ENCODE data around the gene ANAPC16. TPM values are rescaled to one million over a fixed set of nuclear protein-coding genes. Genes with fewer than 3 reads are reported as not detected.
A peak's percentile ranks its signal among the peaks of the same experiment; 100 is the strongest.

ANAPC16 gene
- total RNA-seq, 1 donor from 2014 or later, result 166 TPM

DNA sequence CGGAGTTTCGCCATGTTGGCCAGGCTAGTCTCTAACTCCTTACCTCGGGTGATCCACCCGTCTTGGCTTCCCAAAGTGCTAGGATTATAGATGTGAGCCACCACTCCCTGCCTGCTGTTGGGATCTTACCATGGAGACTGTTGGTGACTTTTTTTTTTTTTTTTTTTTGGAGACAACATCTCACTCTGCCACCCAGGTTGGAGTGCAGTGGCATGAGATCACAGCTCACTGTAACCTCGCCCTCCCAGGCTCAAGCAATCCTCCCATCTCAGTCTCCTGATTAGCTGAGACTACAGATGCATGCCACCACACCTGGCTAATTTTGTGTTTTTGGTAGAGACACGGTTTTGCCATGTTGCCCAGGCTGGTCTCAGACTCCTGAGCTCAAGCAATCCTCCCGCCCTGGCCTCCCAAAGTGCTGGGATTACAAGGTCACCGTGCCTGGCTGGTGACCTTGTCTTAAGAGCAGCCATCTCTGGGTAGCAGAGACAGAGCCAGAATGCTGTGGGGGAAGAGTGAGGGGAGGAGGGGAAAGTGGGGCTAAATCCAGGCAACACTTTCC lies 26.0 kb downstream of the ANAPC16 start:
- FAIRE-seq (no peak), DNase-seq (ENCODE audit: low read depth) (no peak)
- TF ChIP-seq, protein P1, sequence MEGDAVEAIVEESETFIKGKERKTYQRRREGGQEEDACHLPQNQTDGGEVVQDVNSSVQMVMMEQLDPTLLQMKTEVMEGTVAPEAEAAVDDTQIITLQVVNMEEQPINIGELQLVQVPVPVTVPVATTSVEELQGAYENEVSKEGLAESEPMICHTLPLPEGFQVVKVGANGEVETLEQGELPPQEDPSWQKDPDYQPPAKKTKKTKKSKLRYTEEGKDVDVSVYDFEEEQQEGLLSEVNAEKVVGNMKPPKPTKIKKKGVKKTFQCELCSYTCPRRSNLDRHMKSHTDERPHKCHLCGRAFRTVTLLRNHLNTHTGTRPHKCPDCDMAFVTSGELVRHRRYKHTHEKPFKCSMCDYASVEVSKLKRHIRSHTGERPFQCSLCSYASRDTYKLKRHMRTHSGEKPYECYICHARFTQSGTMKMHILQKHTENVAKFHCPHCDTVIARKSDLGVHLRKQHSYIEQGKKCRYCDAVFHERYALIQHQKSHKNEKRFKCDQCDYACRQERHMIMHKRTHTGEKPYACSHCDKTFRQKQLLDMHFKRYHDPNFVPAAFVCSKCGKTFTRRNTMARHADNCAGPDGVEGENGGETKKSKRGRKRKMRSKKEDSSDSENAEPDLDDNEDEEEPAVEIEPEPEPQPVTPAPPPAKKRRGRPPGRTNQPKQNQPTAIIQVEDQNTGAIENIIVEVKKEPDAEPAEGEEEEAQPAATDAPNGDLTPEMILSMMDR (IDR thresholded peaks at IDR 0.05; ENCODE audit: insufficient read depth, low read length, severe bottlenecking), result no peak
- Histone ChIP-seq H3K36me3 (ENCODE audit: control insufficient read depth, insufficient read depth, low read length) (no peaks in the 10 kb centered on the region), H3K27me3 (ENCODE audit: control insufficient read depth, insufficient read depth, low read length) (no peaks in the 10 kb centered on the region), H3K4me3 (ENCODE audit: low read depth, low read length) (no peak overlapping the region)

DNA sequence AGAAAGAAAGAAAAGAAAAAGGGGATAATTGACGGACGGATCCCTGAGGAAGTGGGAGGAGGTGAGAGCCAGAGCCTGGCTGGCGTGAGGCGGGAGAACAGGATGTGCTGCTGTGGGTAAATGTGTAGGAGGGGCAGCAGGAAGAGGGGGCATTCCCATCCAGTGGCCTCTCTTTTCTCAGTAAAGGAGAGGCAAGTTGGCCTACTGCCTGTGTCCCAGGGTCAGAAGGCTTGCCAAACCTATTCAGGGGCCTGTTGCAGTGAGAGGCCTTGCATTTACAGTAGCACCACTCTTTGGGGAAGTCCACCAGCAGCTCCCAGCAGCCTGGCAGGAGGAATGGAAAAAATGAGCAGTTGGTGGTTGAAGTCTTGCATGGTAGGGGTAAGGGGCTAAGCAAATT lies 26.9 kb downstream of the ANAPC16 start:
- FAIRE-seq, result no peak
- H3K27me3 ChIP-seq (ENCODE audit: control insufficient read depth, insufficient read depth, low read length), result no peaks in the 10 kb centered on the region
- H3K4me3 ChIP-seq (ENCODE audit: low read depth, low read length), result no peak overlapping the region
- DNase-seq (ENCODE audit: low read depth), result no peak
- no peaks in the 10 kb centered on the region for H3K36me3 ChIP-seq (ENCODE audit: control insufficient read depth, insufficient read depth, low read length)
- TF ChIP-seq, protein P1 (IDR thresholded peaks at IDR 0.05; ENCODE audit: insufficient read depth, low read length, severe bottlenecking), result no peak

DNA sequence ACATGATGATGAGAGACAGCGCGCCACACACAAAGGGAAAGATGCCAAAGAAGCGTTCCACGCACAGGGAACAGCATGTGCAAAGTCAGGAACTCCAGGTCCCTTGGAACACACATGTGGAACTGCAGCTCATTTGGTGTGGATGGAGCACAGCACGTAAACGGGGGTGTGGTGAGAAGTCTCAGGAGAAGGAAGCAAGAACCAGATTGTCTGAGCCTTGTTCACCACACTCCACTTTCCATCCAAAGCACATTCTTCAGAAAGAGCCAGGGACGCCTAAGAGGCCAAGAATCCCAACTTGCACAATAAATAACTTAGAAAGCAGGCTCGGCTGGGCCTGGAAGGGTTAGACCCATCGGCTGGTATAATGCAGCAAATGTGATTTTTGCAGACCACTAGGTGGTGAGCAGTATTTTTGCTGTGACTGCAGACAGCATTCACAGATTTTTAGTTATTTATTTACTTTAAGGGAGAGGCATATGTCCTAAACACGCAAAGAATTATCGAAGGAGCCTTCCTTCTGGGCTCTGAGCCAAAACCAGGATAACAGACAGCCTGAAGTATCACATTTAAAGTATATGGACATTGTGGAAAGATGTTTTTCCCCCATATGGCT lies 28.1 kb downstream of the ANAPC16 start:
- FAIRE-seq (no peak), DNase-seq (ENCODE audit: low read depth) (peak; percentile 61)
- Histone ChIP-seq H3K36me3 (ENCODE audit: control insufficient read depth, insufficient read depth, low read length) (no peaks in the 10 kb centered on the region), H3K4me3 (ENCODE audit: low read depth, low read length) (no peak overlapping the region), H3K27me3 (ENCODE audit: control insufficient read depth, insufficient read depth, low read length) (no peaks in the 10 kb centered on the region)
- TF ChIP-seq, protein P1 (IDR thresholded peaks at IDR 0.05; ENCODE audit: insufficient read depth, low read length, severe bottlenecking), result no peak

DNA sequence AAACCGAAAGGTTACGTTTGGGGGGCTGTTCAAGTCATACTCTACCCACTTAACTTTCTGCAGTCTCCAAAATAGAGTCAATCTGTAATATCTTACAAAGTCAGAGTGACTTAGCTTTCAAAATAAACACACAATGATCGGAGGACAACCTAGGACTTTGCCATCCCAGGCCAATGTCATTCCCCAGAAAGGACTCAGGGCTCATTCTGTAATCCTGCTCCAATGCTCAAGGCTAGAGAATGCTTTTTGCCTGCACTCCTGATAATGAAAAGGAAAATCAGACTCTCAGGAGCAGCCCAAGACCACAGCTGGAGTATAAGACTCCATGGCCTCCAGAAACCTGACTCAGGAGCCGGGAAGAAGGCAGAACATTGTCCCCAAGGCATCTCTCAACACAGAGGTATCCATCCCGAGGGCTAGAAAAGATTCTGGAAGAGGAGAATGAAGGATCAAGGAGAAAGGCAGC lies 28.8 kb downstream of the ANAPC16 start:
- no peak for DNase-seq (ENCODE audit: low read depth)
- no peaks in the 10 kb centered on the region for H3K36me3 ChIP-seq (ENCODE audit: control insufficient read depth, insufficient read depth, low read length)
- FAIRE-seq, result no peak
- H3K27me3 ChIP-seq (ENCODE audit: control insufficient read depth, insufficient read depth, low read length), result no peaks in the 10 kb centered on the region
- TF ChIP-seq, protein P1 (IDR thresholded peaks at IDR 0.05; ENCODE audit: insufficient read depth, low read length, severe bottlenecking), result no peak
- no peak overlapping the region for H3K4me3 ChIP-seq (ENCODE audit: low read depth, low read length)

DNA sequence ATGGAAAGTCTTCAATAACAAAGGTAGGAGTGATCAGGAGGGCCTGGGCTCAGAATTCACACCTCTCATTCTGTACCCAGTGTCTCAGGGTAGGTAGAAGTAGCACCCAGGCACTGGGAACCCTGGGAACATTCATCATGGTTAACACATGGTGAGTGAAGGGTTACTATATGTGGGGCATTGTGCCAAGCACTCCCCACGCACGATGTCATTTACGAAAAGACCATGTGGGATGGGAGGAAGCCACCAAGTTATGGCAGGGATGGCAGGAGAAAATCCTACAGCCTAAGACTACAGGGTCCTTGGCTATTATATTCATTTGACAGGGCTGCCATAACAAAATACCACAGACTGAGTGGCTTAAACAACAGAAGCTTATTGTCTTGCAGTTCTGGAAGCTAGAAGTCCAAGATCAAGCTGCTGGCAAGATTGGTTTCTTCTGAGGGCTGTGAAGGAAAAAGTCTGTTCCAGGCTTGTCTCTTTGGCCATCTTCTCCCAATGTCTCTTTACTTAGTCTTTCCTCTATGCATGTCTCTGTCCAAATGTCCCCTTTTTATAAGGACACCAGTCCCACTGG lies 30.2 kb downstream of the ANAPC16 start:
- DNase-seq (ENCODE audit: low read depth), result no peak
- no peak for FAIRE-seq

More for the DNA sequence above, 30.2 kb downstream of the ANAPC16 start:
- no peaks in the 10 kb centered on the region for H3K27me3 ChIP-seq (ENCODE audit: control insufficient read depth, insufficient read depth, low read length)
- no peak overlapping the region for H3K4me3 ChIP-seq (ENCODE audit: low read depth, low read length)
- no peaks in the 10 kb centered on the region for H3K36me3 ChIP-seq (ENCODE audit: control insufficient read depth, insufficient read depth, low read length)
- TF ChIP-seq, protein P1 (IDR thresholded peaks at IDR 0.05; ENCODE audit: insufficient read depth, low read length, severe bottlenecking), result no peak
